Stimulated activated CD8-positive, alpha-beta memory T cell treated with anti-CD3 and anti-CD28 coated beads, Interleukin-15, amount 100 ng/mL, for 1 hour (primary cell): Measurements from ENCODE around the gene KCNJ2.

Experiments used
- DNase-seq: peaks from one replicate; pipeline ENCODE4 v3.0.0-alpha.2; 2020; ENCODE audit warnings: low read depth

KCNJ2 gene

GRCh38 chr17:70205401-70205800 lies 36.1 kb downstream of the KCNJ2 start:
- DNase-seq, result no peak

DNA sequence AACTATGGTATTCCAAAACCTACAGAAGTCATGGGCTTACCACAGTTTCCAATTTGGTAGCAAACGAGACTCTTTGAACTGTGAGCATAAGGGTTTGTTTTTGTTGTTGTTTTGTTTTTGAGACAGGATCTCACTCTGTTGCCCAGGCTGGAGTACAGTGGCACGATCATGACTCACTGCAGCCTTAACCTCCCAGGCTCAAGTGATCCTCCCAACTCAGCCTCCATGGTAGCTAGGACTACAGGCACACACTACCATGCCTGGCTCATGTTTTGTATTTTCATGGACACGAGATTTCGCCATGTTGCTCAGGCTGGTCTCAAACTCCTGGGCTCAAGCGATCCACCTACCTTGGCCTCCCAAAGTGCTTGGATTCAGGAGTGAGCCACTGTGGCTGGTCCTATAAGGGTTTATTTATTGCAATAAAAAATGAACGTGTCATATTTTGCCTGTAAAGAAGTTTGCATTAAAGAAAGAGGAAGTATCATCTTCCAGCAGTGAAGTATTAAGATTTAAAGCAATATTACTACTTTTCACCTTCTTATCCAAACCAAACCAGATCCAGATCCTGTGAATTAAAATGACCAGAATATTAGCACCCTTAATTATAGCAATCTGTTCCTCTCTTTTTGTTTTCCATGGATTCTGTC lies 37.2 kb downstream of the KCNJ2 start:
- no peak for DNase-seq

DNA sequence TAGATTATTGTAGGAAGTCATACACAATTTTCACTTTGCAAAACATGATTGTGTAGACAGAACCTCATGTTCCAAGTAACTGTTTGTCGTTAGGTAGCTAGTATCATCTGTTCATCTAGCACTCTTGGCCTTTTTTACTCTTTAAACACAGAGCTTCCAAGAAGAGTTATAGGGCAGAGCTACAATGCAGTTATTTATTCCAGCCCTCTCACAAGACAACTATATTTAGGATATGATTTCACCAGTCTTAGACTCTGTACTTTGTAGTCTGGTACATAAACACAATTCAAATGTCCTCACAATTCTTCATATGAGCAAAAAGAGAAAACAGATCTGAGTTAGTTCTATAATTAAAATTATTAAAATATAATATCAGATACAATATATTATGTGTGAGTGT lies 37.9 kb downstream of the KCNJ2 start:
- no peak for DNase-seq

DNA sequence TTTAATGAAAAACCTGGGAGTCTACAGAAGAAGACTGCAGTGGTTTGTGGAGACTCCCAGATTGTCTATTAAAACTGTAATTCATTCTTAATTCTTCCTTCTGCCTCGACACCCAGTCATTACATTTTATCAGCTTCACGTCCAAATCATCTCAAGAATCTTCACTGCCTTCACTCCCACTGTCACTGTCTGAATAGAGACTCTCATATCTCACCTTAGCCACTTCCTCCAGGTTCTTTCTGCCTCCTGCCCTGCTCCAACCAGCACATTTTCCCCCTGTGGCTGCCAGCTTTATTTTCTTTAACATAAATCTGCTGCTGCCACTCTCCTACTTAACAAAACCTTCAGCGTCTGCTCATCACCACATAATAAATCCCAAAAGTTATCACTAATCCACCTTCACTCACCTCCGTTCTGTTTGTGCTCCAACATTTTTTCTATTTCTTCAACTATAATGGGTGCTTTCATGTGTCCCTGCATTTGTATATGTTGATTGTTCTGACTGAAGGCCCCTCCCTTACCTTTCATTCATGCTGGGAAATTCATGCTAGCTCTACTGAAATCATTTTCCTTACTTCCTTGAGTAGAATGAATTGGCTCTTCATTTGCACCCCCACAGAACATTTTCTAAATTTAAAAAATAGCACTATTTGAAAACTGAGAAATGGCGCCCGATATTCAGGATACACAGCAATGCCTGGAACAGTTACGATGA lies 38.9 kb downstream of the KCNJ2 start:
- no peak for DNase-seq

DNA sequence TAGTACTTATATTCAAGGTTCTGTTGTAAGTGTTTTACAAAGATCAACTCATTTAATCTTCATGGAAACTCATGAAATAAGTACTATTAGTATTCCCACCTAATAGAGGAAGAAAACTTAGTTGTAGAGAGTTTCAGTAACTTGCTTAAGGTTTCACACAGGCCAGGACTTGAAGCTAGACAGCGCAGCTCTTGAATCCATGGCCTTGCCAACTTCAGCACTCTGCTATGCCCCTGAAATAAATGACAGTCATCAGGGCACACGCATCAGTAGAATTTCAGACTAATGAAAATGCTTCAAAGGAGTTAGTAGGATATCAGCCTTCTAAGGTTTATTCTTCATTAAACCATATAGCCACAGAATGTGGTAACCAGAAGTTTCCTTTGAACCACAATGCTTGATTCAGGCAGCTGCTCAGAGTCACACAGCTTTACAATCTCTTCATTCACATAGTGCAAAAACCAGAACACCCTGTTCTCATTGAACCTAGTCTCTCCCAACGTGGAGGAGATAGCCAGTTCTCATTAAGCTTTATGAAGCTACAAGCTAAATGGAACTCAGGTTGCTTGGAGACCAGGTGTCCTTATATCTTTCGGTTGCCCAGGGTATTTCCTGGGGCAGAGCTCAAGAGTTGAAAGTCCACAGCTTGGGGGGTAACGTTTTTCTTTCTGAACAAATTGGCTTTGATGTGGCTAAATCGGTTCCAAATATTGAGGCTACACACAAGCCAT lies 39.7 kb downstream of the KCNJ2 start:
- no peak for DNase-seq

DNA sequence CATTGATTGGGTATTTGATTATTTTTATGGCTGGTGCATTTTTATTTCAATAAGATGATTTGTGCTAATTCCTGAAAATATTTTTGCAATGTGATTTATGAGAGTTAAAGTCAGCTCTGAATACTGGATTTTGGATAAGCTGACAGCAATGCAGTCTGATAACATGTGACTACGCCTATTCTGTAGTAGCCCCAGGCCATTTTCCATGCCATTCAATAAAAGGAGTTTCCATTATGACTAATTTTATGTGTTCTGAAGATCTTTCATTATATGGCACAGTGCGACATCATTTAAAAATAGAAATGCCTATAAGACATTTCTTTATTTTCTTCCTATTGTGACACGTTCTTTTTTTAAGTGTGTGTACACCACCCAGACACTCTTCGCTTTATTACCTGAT lies 46.3 kb downstream of the KCNJ2 start:
- no peak for DNase-seq

DNA sequence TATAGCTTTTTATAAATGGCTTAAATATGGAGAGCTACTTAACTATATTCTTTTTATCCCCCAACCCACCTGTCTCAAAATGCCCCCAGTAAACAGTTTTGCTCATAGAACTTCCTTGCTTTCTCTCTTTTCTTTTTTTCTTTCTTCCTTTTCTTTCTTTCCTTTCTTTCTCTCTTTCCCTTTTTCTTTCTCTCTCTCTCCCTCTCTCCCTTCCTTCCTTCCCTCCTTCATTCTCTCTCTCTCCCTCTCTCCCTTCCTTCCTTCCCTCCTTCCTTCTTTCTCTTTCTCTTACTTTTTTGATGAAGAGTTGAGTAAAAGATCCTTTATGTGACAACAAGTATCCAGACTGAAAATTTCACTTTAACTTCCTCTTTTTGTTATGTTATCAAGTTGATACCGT lies 48.2 kb downstream of the KCNJ2 start:
- no peak for DNase-seq

DNA sequence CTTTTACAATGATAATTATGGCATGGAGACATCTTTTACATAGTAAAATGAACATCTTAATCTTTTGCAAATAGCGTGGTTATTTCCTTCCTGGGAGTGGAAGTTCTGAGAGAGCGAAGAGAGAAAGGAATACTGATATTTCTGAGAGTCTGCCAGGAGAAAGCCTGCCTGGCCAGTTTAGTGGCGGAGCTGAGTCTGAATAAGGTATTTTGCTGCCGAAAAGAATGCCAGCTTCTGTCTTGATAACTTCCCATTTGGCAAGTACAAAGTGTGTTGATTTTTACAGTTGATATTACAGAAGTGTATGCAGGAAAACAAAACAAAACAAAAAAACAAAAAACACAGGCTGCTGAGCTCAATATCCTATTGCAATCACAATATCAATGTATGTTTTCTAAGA lies 55.9 kb downstream of the KCNJ2 start:
- DNase-seq, result no peak
